IPS-15b (cell line): ENCODE measurements around the gene ELL2.
"Not testable (repeated sequence)": the region's sequence is repeated elsewhere in the genome, so short reads cannot be mapped to it uniquely, and the experiment has no call there.

Source experiments
- H3K27me3 ChIP-seq: one replicate; pipeline ENCODE4 v1.6.1; 2013; ENCODE audit warnings: low read length; ENCODE audit not compliant: control insufficient read depth, insufficient read depth
- H3K36me3 ChIP-seq: one replicate; pipeline ENCODE4 v1.6.1; 2013; ENCODE audit warnings: low read length; ENCODE audit not compliant: control insufficient read depth, insufficient read depth
- H3K4me1 ChIP-seq: one replicate; pipeline ENCODE4 v1.6.1; 2013; ENCODE audit warnings: mild to moderate bottlenecking, low read length; ENCODE audit not compliant: control insufficient read depth, insufficient read depth
- H3K4me3 ChIP-seq: one replicate; pipeline ENCODE4 v1.5.1; 2013; ENCODE audit warnings: low read depth, low read length
- H3K9ac ChIP-seq: one replicate; pipeline ENCODE4 v1.6.1; 2013; ENCODE audit warnings: low read depth, mild to moderate bottlenecking, low read length
- H3K9me3 ChIP-seq: one replicate; pipeline ENCODE4 v1.6.1; 2013; ENCODE audit warnings: mild to moderate bottlenecking, low read length; ENCODE audit not compliant: control insufficient read depth, insufficient read depth

The ELL2 gene

GRCh38 chr5:95909738-95910137 lies 51.9 kb downstream of the ELL2 start:
- H3K9me3 ChIP-seq, result no peaks in the 10 kb centered on the region
- no peaks in the 10 kb centered on the region for H3K36me3 ChIP-seq
- no peak overlapping the region for H3K9ac ChIP-seq
- peaks cover 8% of the 10 kb centered on the region for H3K4me1 ChIP-seq
- H3K27me3 ChIP-seq, result no peaks in the 10 kb centered on the region
- no peak overlapping the region for H3K4me3 ChIP-seq

DNA sequence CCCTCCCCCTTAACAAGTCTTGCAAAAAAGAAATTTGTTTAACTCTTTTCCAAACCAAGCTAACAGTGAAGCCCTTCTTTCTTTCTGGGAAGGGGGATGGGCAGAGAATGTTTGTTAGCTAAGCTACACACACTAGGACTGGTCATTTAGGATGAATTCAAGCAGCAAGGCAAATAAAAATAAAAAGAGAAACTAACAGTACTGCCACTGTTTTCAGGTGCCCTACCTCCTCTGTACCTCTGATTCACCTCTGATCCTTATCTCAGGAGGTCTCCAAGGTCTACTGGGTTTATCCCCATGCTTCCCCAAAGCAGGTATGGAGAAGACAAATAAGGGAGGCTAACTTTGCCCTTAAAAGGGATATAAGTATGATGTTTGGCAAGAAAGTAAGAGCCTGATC lies 52.9 kb downstream of the ELL2 start:
- no peaks in the 10 kb centered on the region for H3K27me3 ChIP-seq
- H3K4me1 ChIP-seq, result peaks cover 8% of the 10 kb centered on the region
- no peak overlapping the region for H3K9ac ChIP-seq
- no peaks in the 10 kb centered on the region for H3K9me3 ChIP-seq
- no peak overlapping the region for H3K4me3 ChIP-seq
- no peaks in the 10 kb centered on the region for H3K36me3 ChIP-seq

DNA sequence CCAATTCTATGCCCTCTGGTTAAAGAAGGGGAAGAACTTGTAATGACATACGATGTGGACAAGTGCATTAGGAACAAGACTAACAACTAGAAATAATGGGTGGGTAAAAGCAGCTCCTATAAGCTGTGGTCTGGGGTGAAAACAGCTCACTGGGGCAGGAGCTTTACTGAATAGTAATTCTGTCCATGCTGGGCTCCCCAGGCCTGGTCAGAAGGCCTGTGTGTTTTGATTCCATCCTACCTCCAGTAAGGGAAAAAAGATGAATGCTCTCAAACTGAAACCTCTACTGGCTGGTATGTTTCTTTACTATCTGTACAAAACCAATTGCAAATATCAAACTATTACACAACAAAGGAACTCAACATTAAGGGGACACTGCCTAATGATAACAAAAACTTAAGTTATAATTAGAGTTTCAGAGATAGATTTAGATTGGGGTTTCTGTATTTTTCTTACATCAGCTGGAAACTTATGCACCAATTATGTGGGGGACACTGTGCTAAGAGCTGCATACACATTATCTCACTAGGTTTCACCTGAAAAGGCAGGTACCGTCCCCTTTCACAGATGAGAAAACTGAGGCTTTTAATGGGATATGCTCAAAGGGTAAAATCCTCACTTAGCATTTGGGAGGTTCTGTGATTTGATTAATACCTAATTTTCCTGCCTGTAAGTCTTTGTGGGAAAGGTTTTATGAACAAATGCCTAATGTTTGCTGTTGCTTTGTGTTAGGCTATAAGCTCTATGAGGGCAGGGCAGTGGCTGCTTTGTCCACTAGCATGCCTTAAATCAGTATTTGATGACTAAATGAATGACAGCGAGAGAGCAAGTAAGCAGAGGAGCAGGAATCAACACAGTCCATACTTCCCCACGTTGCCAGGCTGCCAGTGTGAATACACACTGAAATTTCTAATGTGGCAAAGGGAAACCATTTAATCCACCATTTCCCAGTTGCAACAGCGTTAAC lies 53.6 kb downstream of the ELL2 start:
- Histone ChIP-seq H3K4me3 (no peak overlapping the region), H3K27me3 (no peaks in the 10 kb centered on the region), H3K36me3 (no peaks in the 10 kb centered on the region), H3K4me1 (peaks cover 8% of the 10 kb centered on the region), H3K9ac (no peak overlapping the region), H3K9me3 (no peaks in the 10 kb centered on the region)

DNA sequence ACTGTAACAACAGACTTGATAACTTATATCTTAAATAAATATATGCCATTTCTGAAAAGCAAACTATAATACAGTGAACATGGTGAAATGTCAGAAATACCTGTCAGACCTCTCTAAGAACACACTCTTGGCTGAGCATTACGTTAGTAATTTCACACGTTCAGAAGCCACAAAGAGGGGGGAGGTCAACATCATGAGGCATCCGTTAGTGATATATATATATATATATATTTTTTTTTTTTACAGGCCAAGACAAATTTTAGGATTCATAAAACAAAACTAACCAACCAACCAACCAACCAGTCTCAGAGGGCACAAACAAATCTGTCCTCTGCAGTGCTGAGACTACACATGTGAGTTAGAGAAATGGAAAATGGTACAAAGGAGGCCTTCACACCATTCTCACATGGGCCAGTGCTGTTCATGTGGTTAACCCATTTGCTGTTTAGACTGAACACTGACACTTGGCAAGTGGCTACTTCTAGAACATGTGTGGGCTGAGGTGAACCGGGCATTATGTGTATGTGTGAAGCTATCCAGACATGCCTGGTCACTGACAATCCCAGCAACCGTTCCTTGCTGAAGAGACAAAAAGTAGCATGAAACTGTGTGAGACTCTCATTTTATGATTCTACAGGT lies 54.5 kb downstream of the ELL2 start:
- no peaks in the 10 kb centered on the region for H3K36me3 ChIP-seq
- no peaks in the 10 kb centered on the region for H3K9me3 ChIP-seq
- H3K4me3 ChIP-seq, result no peak overlapping the region
- no peaks in the 10 kb centered on the region for H3K27me3 ChIP-seq
- H3K9ac ChIP-seq, result no peak overlapping the region
- H3K4me1 ChIP-seq, result peaks cover 8% of the 10 kb centered on the region

- H3K36me3 ChIP-seq, H3K4me1 ChIP-seq, H3K27me3 ChIP-seq, H3K9ac ChIP-seq, H3K9me3 ChIP-seq, H3K4me3 ChIP-seq: not testable (repeated sequence)
These were observed 55.3 kb downstream of the ELL2 start for GRCh38 chr5:95906398-95906797.

DNA sequence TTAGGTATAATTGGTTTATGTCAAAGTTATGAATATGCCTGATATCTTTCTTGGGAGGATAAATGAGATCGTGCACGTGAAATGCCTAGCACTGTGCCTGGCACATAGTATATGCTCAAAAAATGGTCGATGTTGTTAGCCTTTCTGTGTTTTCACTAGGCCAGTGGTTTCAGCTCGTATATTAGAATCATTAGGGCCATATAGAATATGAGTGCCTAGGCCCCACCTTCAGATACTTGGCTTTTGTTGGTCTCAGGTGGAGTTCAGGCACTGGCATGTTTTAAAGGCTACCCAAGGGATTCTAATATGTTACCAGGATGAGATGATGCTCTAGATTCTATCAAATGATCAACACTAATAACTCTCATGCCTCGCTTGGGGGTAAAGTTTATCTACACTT lies 56.8 kb downstream of the ELL2 start:
- H3K4me1 ChIP-seq, result peaks cover 8% of the 10 kb centered on the region
- H3K9me3 ChIP-seq, result no peaks in the 10 kb centered on the region
- no peak overlapping the region for H3K4me3 ChIP-seq
- H3K36me3 ChIP-seq, result no peaks in the 10 kb centered on the region
- no peak overlapping the region for H3K9ac ChIP-seq
- no peaks in the 10 kb centered on the region for H3K27me3 ChIP-seq

DNA sequence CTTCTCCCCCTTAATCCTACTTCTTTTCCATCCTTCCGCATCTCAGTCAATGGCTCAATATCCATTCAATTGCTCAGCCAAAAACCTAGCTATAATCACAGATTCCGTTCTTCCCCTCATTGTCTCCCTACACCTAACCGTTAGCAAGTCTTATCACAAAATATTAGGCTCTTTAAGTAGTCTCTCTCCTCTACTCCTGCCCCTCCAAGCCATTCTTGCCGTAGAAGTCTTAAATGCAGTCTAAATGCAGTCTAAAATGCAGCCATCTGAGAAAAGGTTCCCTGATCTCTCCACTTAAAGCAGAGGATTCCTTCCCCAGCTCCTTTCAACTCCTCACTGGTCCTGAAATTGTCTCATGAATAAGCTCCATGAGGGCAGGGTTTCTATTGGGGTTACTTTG lies 57.8 kb downstream of the ELL2 start:
- Histone ChIP-seq H3K4me1 (peaks cover 2% of the 10 kb centered on the region), H3K9ac (no peak overlapping the region), H3K27me3 (no peaks in the 10 kb centered on the region), H3K9me3 (no peaks in the 10 kb centered on the region), H3K4me3 (no peak overlapping the region), H3K36me3 (no peaks in the 10 kb centered on the region)

DNA sequence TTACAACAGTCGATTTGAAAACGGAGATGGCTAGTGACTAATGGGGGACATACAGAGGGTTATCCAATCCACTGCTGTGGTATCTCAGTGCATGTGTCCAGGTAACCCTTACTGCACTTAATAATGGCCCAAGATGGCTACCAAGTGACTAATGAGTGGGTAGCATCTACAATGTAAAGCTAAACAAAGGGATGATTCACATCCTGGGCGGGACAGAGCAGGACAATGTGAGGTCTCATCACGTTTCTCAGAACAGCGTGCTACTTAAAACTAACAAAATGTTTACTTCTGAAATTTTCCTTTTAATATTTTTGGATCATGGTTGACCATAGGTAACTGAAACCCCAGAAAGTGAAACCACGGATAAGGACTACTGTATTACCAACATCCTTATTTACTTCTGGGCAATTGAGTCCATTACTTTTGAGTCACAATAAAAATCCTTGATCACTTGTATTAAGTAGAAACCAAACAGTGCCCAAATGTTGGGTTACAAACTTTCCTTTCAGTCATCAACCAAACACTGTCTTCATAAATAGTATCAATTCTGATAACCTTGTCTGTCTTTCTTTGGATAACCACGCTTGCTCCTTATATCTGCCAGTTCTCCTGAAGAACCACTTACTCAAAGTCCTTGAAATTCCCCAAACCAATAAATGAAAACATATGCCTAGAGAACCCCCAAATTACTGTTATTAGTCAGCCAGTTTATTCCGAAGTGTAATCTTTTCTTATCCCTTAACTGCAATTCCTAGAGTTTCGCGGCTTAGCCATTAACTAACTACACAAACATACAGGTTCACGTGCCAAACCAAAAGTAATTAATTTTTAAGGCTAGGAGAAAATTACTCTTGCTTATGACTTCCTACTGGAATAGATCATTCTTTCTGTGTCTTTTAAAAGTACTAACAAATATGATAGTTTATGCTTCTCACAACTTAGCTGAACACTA lies 59.7 kb downstream of the ELL2 start:
- no peaks in the 10 kb centered on the region for H3K9me3 ChIP-seq
- H3K4me1 ChIP-seq, result no peaks in the 10 kb centered on the region
- no peak overlapping the region for H3K9ac ChIP-seq
- no peak overlapping the region for H3K4me3 ChIP-seq
- no peaks in the 10 kb centered on the region for H3K27me3 ChIP-seq
- no peaks in the 10 kb centered on the region for H3K36me3 ChIP-seq

- Histone ChIP-seq H3K4me3 (no peak overlapping the region), H3K27me3 (no peaks in the 10 kb centered on the region), H3K9me3 (no peaks in the 10 kb centered on the region), H3K9ac (no peak overlapping the region), H3K36me3 (no peaks in the 10 kb centered on the region), H3K4me1 (peaks cover 7% of the 10 kb centered on the region)
These were observed 61.2 kb downstream of the ELL2 start for GRCh38 chr5:95900383-95900958.

- no peak overlapping the region for H3K4me3 ChIP-seq
- no peaks in the 10 kb centered on the region for H3K27me3 ChIP-seq
- H3K4me1 ChIP-seq, result peaks cover 11% of the 10 kb centered on the region
- no peaks in the 10 kb centered on the region for H3K36me3 ChIP-seq
- H3K9ac ChIP-seq, result no peak overlapping the region
- no peaks in the 10 kb centered on the region for H3K9me3 ChIP-seq
These were observed 61.8 kb downstream of the ELL2 start for GRCh38 chr5:95899829-95900228.

DNA sequence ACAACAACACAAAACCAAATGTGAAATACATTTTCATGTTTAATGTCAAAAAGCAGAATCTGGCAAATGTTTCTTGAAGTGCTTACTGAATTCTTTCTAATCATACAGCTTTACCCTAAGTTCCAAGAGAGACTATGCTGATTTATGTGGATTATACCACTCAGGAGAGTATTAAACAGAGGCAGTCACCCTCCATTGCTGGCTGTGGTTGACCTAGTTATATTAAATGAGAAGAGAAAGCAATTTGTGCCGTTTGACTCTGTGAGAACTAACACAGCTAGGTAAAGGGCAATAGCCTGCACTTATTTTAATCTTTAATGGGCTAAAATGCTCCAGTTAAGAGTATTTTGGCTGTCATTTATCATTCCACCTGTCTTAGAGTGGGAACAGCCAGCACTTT lies 62.6 kb downstream of the ELL2 start:
- Histone ChIP-seq H3K27me3 (no peaks in the 10 kb centered on the region), H3K9ac (no peak overlapping the region), H3K9me3 (no peaks in the 10 kb centered on the region), H3K4me3 (no peak overlapping the region), H3K36me3 (no peaks in the 10 kb centered on the region), H3K4me1 (peaks cover 13% of the 10 kb centered on the region)
